NCI-H2029 treated with DMSO at 0.1 percent for 48 hours (cell line): ENCODE data around the gene ZNF366.
A peak's percentile ranks its signal among the peaks of the same experiment; 100 is the strongest.

Experiments used
- DNase-seq: peaks from one replicate; lab custom pipeline; 2025; lab: John Stamatoyannopoulos, UW

The ZNF366 gene

DNA sequence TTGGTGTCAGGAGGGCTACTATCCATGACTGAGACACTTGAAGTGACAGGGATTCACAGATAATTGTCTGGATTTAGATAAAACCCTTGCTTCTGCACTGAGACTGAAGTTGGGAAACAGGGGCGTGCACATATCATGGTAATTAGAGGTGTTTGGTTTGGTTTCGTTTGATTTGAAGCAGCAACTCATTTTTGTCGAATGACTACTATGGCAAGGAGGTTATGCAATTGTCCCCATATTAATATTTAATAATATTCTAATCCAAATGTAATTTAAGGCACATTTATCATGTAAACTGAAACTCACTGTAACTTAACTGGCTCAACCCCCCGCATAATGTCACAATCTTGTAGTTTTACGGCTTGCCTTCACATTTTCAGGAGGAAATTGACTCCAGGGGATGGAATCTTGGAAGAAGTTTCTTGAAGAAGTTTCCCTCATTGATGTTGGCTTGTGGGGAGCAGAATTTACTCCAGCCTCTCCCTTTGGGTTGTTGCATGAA, 12.5 kb downstream of the ZNF366 start:
- DNase-seq = no peak

DNA sequence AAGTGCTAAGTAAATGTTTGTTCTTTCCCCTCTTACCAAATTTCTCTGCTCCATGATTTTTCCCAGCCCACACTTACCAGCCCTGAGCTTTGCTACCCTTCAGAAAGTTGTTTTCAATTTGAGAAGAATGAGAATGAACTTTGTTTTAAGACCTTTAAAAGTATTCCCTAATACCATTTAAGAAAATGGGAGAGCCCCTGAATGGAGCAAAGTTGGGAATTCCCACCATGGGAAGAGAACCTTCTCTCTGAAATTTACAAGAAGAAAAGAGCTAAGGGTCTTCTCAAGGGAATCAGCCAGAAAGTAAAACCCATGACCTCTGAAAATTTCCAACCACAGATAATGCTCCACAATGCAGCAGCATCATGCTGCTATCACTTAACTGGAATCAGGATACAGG, 17.7 kb downstream of the ZNF366 start:
- no peak for DNase-seq

DNA sequence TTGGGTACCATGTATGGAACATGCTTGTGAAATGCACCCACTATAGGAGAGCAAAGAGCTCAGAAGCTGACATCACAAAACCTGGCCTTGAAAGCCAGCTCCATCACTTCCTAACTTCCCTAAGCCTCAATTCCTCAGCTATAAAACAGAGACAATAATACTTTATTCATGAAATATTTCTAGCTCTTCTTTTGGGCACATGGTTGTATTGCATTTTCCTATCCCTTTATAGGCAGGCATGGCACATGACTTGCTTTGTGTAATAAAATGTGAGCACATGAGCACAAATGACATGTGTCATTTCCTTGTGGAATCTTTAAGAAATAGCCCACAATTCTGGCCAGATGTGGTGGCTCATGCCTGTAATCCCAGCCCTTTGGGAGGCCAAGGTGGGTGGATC, 18.5 kb downstream of the ZNF366 start:
- no peak for DNase-seq

- no peak for DNase-seq
Observed at GRCh38 chr5:72487177-72487576, 20.0 kb downstream of the ZNF366 start.

- DNase-seq = no peak
Observed at GRCh38 chr5:72486371-72486770, 20.8 kb downstream of the ZNF366 start.

GRCh38 chr5:72485430-72485974, 21.7 kb downstream of the ZNF366 start:
- no peak for DNase-seq

GRCh38 chr5:72482046-72482445, 25.2 kb downstream of the ZNF366 start:
- DNase-seq = no peak

DNA sequence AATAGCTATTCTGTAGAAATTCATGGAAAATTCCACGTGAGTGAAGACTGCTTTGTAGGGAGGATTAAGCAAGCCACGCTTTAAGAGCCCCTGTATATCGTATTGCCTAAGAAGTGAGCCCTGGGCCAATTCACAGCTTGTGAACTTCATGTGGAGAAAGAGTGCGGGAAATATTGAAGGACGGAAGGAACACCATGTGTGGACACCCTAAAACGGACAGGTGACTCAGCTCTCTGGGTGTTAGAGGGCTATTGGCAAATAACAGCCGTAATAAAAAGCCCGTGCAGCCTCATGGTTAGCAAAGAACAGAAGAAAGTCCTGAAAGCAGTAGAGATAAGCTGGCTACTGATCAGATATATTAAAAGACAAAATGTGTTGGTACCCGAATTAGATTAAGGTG, 26.4 kb downstream of the ZNF366 start:
- no peak for DNase-seq

- DNase-seq = no peak
Observed at GRCh38 chr5:72479921-72480320, 27.3 kb downstream of the ZNF366 start.

DNA sequence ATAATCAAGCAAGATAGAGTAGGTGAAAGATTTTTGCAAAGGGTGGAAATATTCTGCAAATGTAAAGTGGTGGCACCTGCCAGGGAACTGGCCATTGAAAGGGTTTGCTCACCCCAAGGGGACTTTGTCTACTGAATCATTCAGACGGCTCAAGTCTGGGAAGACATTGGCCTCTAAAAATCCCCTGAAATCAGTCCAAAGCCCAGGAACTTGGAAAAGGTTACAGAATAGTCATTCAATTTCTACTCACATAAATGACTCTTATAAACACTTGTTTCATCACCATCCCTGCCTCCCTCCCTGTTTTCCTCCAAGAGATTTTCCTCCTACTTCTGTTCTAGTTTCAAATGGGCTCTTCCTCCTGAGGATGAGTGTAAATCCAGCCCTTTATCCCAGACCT, 28.5 kb downstream of the ZNF366 start:
- DNase-seq = no peak

DNA sequence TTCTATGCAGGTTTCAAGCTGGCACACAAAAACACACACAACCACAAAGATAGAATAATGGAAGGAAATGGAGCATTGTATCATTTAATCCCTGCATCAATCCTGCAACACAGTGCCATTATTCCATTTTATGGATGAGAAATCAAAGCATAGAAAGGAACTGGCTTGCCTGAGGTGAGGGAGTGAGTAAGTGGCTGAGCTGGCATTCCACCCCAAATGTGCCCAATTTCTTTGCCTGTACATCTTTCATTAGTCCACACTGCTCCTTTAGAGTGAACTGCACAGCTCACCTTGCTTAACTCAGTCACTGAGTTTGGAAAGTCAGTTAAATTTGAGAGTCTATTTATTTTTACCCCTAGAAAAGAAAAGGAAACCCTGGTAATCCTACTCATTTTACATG, 28.9 kb downstream of the ZNF366 start:
- no peak for DNase-seq

DNA sequence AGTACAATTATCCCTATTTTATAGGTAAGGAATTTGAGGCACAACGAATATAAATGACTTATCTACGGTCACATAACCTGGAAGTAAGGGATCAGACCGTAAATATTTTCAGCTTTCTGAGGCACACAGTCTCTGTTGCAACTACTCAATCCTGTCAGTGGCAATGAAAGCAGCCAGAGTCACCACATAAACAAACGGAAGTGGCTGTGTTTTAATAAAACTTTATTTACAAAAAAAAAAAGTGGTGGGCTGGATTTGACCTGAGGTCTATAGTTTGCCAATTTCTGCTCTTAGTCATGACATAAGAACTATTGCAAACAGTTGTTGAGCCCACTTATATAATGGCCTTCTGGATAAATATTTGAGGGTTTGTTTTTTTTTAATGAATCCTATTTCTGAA, 29.6 kb downstream of the ZNF366 start:
- DNase-seq = no peak

DNA sequence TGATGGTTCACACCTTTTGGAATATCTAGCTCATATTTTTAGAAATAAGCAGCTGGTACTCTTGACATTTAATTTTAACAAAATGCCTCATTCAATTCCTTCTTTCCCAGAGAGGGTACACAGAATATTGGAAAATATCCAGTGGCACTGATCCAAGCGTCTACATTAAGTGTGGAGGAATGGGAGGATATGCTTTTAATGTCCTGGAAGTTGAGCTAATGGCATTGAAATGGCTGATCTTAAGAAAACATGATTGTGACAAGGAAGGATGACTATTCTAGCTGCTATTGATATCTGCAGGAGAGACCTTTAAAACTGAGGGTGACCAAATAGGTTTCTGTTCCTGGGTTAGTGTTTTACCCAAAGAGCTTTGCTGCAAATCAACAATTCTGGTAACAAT, 30.0 kb downstream of the ZNF366 start:
- DNase-seq = peak; percentile 20

GRCh38 chr5:72476721-72477120, 30.5 kb downstream of the ZNF366 start:
- DNase-seq = no peak

GRCh38 chr5:72476275-72476674, 30.9 kb downstream of the ZNF366 start:
- DNase-seq = no peak

DNA sequence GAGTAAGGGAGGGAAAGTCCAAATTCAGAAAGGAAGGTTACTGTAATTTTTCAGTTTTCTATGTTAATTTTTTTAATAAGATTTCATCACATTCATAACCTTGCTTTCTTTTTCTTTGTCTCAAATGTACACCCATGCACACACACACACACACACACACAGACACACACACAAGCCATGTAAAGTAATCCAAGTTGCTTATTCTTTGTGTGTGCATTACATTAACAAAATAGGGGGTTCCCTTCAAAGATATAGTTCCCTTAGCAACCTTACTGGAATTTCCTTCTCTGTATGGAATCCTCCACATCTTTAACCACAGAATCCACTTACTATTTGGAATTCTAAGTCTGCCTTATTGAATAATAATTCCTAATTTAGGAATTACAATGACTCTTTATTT, 32.7 kb downstream of the ZNF366 start:
- no peak for DNase-seq

DNA sequence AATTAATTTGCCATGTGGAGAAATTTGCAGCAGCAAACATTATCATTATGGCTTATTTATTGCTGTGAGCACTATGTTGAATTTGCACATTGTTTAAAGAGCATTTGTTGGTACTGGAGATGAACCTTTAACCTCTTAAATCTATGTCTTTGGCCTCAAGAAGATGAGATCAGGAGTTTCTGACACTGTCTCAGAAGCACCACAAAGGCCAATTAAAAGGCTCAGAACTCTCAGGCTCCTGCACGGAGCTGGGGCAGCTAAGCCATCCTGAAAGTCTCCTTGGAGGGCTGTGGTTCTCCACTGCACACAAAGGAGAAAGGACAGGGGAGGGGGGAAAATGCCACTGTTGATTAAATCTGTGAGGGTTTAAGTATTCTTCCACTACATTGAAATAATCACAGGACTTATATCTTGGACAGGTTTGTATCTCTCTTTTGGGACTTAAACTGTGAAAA, 33.1 kb downstream of the ZNF366 start:
- no peak for DNase-seq

GRCh38 chr5:72472666-72473422, 34.4 kb downstream of the ZNF366 start:
- no peak for DNase-seq

GRCh38 chr5:72472031-72472430, 35.2 kb downstream of the ZNF366 start:
- DNase-seq = no peak

DNA sequence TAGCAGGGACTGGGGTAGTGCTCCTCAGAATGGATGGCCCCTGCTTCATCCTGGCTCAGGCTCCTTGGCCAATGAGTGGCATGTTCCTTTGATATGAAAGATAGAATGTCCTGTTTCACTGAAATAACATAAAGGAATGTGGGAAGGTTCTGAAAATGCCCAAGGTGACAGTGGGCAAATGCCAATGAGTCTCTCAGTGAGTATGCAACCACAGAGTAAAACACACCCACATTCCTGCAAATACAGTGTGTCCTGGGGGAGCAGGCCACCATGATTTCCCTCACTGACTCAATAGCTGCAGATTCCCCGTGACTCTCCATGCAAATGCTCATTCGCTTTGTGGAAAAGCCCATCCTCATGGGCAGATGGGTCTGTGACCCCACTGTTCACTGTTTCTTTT, 36.4 kb downstream of the ZNF366 start:
- DNase-seq = no peak

GRCh38 chr5:72468606-72469005, 38.6 kb downstream of the ZNF366 start:
- no peak for DNase-seq

DNA sequence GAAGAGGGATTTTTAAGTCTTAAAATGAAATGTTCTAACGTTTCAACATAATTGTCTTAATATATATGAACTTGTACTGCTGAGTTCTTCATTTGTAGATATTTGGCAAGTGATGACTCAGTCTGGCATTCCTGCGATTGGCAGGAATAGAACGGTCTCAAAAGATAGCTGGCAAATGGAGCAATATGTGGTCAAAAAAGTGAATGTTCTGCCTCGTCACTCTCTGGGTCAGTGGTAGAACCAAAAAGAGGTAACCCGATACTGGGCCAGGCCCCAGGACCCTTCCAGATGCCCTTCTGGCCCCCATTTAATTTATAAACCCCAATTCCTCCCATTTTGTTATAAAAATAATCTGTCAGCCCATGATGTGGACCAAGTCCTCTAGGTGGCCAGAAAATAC, 39.2 kb downstream of the ZNF366 start:
- DNase-seq = no peak

GRCh38 chr5:72467461-72467860, 39.7 kb downstream of the ZNF366 start:
- DNase-seq = no peak
